GM21423 (cell line): ENCODE data around the gene APOL6.
"Not testable (repeated sequence)": the region's sequence is repeated elsewhere in the genome, so short reads cannot be mapped to it uniquely, and the experiment has no call there.

Experiments
- ATAC-seq: cut with Tn5 transposase; IDR thresholded peaks from one replicate; pipeline ENCODE4 v1.9.1; 2021; ENCODE audit warnings: mild to moderate bottlenecking, moderate library complexity; ENCODE audit not compliant: unreplicated experiment

APOL6 gene

GRCh38 chr22:35617137-35617755 lies 31.0 kb upstream of the APOL6 start, which contains the start of gene MB:
MB (minus strand) TSS chr22:35617329; CDS start chr22:35617257, 72 bp downstream.
- no peak for ATAC-seq

- no peak for ATAC-seq
Observed at GRCh38 chr22:35618427-35619223, 29.6 kb upstream of the APOL6 start.

GRCh38 chr22:35619336-35620094 lies 28.7 kb upstream of the APOL6 start:
- ATAC-seq, result no peak

- ATAC-seq, result no peak
Observed at GRCh38 chr22:35620624-35621251, 27.5 kb upstream of the APOL6 start.

GRCh38 chr22:35621451-35621850 lies 26.8 kb upstream of the APOL6 start:
- no peak for ATAC-seq

GRCh38 chr22:35622191-35622913 lies 25.9 kb upstream of the APOL6 start:
- no peak for ATAC-seq

GRCh38 chr22:35623885-35624284 lies 24.4 kb upstream of the APOL6 start:
- not testable (repeated sequence) for ATAC-seq

- ATAC-seq, result no peak
Observed at GRCh38 chr22:35624547-35624946, 23.7 kb upstream of the APOL6 start.

GRCh38 chr22:35625763-35626432 lies 22.3 kb upstream of the APOL6 start:
- ATAC-seq, result no peak

- no peak for ATAC-seq
Observed at GRCh38 chr22:35627267-35628041, 20.8 kb upstream of the APOL6 start.

GRCh38 chr22:35628732-35629131 lies 19.5 kb upstream of the APOL6 start:
- ATAC-seq, result no peak

- no peak for ATAC-seq
Observed at GRCh38 chr22:35629406-35630216, 18.6 kb upstream of the APOL6 start.

- ATAC-seq, result no peak
Observed at GRCh38 chr22:35630387-35630793, 17.9 kb upstream of the APOL6 start.

- no peak for ATAC-seq
Observed at GRCh38 chr22:35630891-35631290, 17.4 kb upstream of the APOL6 start.

- ATAC-seq, result no peak
Observed at GRCh38 chr22:35631597-35631996, 16.6 kb upstream of the APOL6 start.

GRCh38 chr22:35632935-35633334 lies 15.3 kb upstream of the APOL6 start:
- no peak for ATAC-seq

GRCh38 chr22:35633520-35633919 lies 14.7 kb upstream of the APOL6 start:
- ATAC-seq, result no peak

- ATAC-seq, result no peak
Observed at GRCh38 chr22:35634015-35634414, 14.2 kb upstream of the APOL6 start.
